NK-92 (cell line): ENCODE measurements around the gene TMCO2.

Source experiments
- DNase-seq: peaks from one replicate; lab custom pipeline; 2025; ENCODE audit not compliant: unreplicated experiment; lab: John Stamatoyannopoulos, UW

TMCO2 gene

GRCh38 chr1:40257313-40257687 lies 9.6 kb downstream of the TMCO2 start:
- DNase-seq: no peak

- peak; percentile 82 for DNase-seq
Observed at GRCh38 chr1:40257688-40258444, 10.1 kb downstream of the TMCO2 start, which contains the start of gene ZMPSTE24. TSS of gene ZMPSTE24 (plus strand) at chr1:40258236. CDS start at chr1:40258272, 36 bp downstream.

- DNase-seq: no peak
Observed at GRCh38 chr1:40258445-40258769, 10.7 kb downstream of the TMCO2 start.

- no peak for DNase-seq
Observed at GRCh38 chr1:40264354-40264781, 16.6 kb downstream of the TMCO2 start.

- no peak for DNase-seq
Observed at GRCh38 chr1:40265298-40265697, 17.6 kb downstream of the TMCO2 start.

- no peak for DNase-seq
Observed at GRCh38 chr1:40265919-40266318, 18.2 kb downstream of the TMCO2 start.

- DNase-seq: no peak
Observed at GRCh38 chr1:40266786-40267535, 19.2 kb downstream of the TMCO2 start.

GRCh38 chr1:40267767-40268187 lies 20.0 kb downstream of the TMCO2 start:
- DNase-seq: no peak

- DNase-seq: no peak
Observed at GRCh38 chr1:40268211-40268610, 20.5 kb downstream of the TMCO2 start.

GRCh38 chr1:40270152-40270834 lies 22.6 kb downstream of the TMCO2 start:
- DNase-seq: no peak

GRCh38 chr1:40272653-40273213 lies 25.0 kb downstream of the TMCO2 start:
- DNase-seq: no peak

- no peak for DNase-seq
Observed at GRCh38 chr1:40273547-40274166, 25.9 kb downstream of the TMCO2 start.

GRCh38 chr1:40274331-40274730 lies 26.6 kb downstream of the TMCO2 start:
- DNase-seq: no peak

- DNase-seq: no peak
Observed at GRCh38 chr1:40276122-40276521, 28.4 kb downstream of the TMCO2 start.

- no peak for DNase-seq
Observed at GRCh38 chr1:40281853-40282252, 34.1 kb downstream of the TMCO2 start.

GRCh38 chr1:40291293-40291692 lies 43.6 kb downstream of the TMCO2 start:
- DNase-seq: no peak

- DNase-seq: no peak
Observed at GRCh38 chr1:40299366-40300248, 51.9 kb downstream of the TMCO2 start.

- DNase-seq: no peak
Observed at GRCh38 chr1:40300249-40300567, 52.5 kb downstream of the TMCO2 start.

GRCh38 chr1:40300651-40301050 lies 52.9 kb downstream of the TMCO2 start:
- no peak for DNase-seq

- DNase-seq: no peak
Observed at GRCh38 chr1:40301066-40301465, 53.3 kb downstream of the TMCO2 start.
